CD1c-positive myeloid dendritic cell (primary cell): ENCODE results near the gene LRRC8B.
"Not testable (repeated sequence)": the region's sequence is repeated elsewhere in the genome, so short reads cannot be mapped to it uniquely, and the experiment has no call there.

Experiments used
- DNase-seq: peaks from one replicate; pipeline ENCODE4 v3.0.0-alpha.2; 2016; ENCODE audit errors: extremely low spot score

Gene LRRC8B

DNA sequence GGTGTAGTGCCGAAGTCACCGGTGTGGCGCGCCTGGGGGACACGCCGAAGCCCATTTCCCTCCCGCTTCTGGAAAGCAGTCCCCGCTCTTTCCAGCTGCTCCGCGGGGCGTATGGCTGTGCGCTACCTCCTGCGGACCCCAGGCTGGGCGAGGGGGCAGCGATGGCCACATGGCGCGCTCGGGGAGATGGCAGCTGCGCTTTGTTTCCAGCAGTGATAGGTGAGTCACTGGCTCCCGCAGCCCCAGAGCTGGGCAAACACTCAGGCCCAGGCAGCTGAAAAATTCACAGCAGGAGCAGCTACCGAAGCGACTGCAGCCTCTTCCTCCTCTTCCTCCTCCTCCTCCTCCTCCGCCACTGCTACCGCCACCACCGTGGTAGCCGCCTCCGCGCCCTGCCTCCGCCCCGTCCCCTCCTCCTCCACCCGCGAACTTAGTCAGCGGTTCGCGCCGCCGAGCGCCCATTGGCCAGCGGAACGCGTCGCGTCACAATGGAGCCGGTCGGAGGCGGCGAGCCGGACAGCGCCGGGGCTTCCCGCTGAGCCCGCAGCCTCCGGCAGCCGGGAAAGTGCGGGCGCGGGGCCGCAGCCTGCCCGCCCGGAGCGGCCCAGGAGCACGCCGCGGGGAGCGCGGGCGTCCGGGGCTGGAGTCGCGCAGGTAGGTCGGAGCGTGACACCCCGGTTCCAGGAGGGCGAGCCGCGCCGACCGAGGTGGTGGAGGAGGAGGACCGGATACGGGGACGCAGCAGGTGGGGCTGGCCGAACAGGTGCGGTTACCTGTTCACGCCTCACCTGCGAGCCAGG, at the start of gene LRRC8B:
Gene LRRC8B (plus strand): TSS at position 461 of the 800 bp plus-strand sequence. CDS start 57,822 bp downstream, outside the sequence.
- DNase-seq = peak; percentile 91

DNA sequence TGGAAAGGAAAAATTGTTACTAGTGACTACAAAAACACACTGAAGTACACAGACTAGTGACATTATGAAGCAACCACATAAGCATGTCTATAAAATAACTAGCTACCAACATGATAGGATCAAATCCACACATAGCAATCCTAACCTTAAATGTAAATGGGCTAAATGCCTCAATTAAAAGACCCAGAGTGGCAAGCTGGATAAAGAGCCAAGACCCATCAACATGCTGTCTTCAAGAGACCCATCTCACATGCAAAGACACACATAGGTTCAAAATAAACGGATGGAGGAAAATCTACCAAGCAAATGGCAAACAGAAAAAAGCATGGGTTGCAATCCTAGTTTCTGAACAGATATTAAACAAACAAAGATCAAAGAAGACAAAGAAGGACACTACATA, 49.4 kb upstream of the LRRC8B start:
- DNase-seq = no peak

DNA sequence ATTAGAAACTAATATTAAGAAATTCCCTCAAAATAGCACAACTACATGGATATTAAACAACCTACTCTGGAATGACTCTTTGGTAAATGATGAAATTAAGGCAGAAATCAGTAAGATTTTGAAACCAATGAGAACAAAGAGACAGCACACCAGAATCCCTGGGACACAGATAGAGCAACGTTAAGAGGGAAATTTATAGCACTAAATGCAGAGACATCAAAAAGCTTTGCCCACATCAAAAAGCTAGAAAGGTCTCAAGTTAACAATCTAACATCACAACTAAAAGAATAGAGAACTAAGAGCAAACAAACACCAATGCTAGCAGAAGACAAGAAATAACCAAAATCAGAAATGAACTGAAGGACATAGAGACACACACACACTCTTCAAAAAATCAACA, 48.6 kb upstream of the LRRC8B start:
- no peak for DNase-seq

DNA sequence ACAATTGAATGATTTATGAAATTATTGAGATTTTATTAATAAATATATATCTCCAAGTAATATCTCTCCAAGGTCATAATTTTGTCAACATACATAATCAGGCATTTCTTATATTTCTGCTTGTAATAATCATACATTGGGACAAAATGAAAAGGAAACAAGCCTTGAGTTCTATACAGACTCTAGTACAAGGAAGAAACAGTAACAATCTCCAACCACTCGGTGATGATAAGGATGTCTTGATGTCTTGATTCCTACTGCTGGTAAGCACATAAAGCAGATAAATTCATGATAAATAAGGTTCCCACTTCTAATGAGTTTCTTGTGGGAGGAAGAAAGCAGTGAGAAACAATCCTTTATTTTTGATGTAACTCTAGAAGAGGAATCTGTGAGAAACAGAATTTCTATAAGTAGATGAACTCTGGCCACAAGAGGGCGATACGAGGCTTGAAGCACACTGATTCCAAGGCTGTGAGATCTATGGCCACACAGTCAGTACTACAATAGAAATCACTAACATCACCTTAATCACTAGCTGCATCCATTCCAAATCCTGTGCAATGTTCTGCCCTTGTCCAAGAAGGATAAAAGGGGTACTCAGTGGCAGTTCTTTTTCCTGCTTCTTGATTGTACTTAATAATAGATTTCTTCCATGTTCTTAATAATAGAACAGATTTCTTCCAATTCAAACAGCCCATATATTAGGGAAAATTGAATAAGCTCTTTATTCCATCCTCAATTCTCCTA, 41.4 kb upstream of the LRRC8B start:
- peak; percentile 80 for DNase-seq

DNA sequence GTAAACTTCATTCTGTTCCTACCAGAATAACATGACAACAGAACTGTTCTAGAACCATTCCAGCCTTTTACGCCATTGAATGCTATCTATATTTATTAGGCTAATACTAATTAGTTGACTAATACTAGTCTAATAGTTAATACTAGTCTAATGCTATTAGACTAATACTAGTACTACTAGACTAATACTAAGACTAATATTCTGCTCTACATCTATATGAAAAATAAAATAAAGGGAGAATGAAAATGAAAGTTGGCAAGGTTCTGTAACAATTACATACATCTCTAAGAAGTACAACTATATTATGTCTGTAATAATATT, 40.9 kb upstream of the LRRC8B start:
- DNase-seq = no peak

DNA sequence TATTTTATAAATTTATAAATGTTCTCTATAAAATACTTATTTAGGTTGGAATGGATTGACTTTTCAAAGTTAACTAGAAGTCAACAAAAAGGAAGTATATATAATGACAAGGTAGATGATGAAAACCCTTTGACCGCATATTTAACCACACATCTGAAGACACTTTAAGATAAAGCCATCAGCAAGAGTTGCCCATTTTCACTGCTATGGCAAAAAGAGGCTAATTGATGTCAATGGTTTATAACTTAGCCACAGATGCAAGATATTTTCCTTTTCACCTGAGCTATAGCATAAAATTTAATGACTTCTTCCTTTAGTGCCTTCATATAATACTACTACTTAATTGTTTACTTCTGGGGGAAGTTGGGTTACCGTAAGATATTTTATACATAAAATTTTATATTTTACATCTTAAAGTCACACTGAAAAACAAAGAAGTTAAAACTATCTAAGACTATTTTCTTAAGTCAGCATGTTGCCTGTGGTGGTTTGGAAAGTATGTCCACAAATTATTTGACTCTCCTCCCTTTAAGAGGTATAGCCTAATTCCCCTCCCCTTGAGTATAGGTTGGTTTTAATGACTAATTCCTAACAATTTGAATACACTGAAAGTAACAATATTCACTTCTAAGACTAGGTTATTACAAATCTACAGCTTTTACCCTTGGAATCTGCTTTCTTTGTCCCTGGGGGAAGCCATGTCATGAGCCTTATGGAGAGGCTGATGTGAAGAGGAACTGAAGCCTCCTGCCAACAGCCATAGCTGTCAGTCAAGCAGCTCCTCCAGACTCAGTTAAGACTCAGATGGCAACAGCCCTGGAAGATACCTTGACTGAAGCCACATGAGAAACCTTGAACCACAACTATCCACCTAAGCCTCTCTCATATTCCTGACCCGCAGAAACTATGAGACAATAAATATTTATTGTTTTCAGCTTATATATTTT, 40.3 kb upstream of the LRRC8B start:
- peak; percentile 22 for DNase-seq

DNA sequence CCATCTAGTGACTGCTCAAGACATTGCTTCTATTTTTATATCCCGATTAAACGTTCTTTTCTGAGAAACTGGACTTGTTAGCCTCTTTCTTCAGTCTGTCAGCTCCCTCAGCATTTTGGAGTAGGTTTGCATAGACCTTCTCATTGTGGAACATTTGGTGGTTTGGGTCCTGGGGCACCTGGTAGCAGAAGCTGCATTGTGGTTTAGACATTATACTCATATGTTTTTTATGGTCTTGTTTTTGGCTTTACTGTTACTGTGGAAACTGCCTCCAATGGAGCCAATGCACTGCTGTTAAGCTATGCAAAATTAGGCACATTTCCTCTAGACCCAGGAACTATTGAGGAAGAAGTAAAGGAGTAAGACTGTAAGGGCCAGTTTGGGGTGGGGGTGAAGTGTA, 36.7 kb upstream of the LRRC8B start:
- DNase-seq = no peak

DNA sequence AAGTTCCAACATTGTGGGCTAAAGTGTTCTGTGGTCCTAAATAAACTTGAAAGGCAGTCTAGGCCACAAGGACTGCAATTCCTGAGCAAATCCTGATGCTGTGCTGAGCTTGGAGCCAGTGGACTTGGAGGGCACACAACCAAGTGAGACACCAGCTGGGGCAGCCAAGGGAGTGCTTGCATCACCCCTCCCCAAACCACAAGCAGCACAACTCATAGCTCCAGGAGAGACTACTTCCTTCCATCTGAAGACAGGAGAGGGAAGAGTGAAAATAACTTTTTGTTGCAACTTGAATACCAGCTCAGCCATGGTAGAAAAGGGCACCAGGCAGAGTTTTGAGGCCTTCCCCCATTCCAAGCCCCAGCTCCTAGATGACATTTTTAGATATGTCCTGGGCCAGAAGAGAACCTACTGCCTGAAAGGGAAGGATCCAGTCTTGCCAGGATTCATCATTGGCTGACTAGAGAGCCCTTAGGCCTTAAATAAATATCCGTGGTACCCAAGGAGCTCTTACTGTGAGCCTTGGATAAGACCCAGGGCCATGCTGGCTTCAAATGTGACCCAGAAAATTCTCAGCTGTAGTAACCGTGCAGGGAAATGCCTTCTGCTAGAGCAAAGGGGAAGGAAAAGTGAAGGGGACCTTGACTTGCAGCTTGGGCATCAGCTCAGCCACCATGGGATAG, 35.4 kb upstream of the LRRC8B start:
- DNase-seq = peak; percentile 28

DNA sequence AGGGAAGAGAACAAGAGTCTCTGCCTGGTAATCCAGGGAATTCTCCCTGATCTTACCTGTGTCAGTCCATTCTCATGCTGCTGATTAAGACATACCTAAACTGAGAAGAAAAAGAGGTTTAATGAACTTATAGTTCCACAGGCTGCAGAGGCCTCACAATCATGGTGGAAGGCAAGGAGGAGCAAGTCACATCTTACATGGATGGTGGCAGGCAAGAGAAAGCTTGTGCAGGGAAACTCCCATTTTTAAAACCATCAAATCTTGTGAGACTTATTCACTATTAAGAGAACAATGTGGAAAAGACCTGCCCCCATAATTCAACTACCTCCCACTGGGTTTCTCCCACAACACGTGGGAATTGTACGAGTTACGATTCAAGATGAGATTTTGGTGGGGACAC, 34.2 kb upstream of the LRRC8B start:
- DNase-seq = no peak

DNA sequence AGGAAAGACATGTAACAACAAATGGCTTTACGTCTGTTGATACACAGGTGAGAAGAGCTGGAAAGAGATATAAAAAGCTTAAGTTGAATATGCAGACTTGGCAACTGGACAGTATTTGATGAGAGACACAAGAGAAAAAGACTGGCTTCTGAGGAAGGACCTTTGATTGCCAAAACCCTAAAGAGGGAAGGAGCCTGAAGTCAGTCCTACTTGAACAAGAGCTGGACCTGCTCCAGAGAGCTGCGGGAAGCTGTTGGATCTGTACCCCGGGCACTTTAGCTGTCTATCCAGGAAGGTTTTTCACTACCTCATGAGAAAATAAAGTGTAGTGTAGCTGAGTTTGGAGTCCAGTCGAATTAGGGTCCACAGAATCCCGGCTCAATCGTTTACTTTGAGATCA, 25.3 kb upstream of the LRRC8B start:
- DNase-seq = no peak

DNA sequence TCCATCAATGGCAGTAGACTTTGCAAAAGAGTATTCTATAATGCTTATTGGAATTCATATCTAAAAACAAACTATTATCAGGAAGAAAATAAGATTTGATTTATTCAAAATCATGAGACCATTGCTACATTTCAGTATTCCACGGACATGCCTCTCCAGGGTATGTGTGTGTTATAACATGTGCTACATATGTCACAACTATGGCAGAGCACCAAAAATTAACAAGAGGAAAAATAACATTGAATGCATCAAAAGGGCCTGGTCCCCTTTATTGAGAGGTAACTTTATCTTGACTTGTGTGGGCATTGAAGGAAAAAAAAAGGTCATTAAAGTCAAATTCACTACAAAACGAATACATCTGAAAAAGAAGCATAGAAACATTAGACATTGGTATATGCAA, 22.6 kb upstream of the LRRC8B start:
- no peak for DNase-seq

DNA sequence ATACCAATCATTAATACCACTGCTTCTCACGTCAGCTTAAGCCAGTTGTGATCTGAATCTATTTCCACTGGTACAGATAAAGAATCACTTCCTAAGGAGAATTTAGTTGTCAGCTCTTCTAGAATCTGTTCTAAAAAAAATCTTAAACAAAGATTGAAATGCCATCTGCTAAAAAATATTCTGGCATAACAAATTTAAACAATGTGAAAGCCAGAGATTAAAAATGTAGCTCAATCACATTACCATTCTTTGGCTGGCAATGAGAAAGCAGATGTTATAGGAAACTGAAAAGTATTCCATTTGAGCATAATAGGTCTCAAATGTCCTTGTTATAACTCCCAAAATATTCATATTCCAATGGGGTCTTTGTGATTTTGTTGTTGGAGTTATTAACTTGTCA, 21.7 kb upstream of the LRRC8B start:
- DNase-seq = no peak

DNA sequence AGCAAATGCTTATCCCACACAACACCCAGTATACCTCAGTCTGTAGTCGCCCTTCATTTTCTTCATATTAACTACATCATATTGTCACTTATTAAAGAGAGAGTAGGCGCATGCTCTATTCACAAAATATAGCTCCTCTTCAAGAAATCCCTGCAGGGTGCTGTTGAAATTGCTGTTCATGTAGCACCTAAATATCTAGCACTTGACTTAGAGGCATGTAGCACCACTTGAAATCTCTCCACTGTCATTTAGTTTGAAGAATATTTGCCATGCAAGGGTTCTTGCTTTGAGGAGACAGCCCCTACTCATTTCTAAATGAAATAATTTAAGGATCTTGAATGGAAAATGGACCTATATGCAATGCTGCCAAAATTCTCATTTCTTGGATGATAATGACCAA, 20.9 kb upstream of the LRRC8B start:
- DNase-seq = no peak

DNA sequence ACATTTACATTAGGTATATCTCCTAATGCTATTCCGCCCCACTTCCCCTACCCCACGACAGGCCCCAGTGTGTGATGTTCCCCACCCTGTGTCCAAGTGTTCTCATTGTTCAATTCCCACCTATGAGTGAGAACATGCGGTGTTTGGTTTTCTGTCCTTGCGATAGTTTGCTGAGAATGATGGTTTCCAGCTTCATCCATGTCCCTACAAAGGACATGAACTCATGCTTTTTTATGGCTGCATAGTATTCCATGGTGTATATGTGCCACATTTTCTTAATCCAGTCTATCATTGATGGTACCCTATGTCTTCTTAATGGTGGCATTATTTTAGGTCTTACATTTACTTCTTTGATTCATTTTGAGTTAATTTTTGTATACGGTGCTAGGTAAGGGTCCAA, 14.6 kb upstream of the LRRC8B start:
- not testable (repeated sequence) for DNase-seq

DNA sequence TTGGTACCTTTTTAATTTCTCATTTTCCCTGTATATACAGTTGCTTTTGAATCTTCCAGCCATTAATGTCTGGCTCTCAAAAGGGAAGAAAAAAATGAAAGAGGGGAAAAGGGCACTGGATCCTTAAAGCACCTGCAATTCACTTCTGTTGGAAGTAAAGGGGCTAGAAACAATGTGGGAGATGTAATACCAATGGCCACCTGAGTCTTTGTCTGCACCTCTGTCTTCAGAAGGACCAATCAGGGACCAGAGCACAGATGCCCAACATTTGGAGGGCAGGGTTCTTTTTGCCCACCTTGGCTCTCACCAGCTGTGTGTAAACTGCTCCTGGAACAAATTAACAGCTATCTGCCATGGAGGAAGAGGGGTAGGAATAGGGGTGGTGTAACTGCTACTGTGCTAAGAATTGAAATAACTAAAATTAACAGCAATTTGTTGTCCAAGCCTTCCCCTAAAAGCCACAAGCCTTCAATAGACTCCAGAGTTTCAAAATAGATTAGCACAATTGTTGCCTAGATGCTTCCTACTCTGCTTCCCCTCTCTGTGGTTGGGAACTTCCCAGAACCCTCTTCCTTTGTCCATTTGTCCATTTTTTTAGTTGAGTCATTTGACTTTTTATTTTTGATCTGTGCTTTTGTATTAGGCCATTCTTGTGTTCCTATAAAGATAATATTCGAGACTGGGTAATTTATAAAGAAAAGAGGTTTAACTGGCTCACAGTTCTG, 11.5 kb upstream of the LRRC8B start:
- peak; percentile 36 for DNase-seq

DNA sequence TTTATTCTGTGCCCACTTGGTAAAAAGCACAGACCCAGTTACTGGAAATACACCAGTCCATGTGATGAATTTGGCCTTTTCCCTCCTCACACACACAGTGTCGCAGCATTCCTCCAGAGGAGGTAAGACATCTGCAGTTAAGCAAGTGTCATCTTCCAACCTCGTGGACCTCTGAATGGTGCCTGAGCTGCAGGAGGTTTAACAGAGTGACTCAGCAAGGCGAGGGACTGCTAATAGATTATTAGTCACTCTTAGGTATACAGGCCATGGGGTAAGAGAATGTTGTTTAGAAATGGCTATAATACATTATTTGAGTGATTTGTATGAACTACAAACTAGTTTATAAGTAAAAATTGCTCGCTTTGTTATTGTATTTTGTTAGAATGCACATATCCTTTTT, 8.6 kb upstream of the LRRC8B start:
- DNase-seq = no peak

DNA sequence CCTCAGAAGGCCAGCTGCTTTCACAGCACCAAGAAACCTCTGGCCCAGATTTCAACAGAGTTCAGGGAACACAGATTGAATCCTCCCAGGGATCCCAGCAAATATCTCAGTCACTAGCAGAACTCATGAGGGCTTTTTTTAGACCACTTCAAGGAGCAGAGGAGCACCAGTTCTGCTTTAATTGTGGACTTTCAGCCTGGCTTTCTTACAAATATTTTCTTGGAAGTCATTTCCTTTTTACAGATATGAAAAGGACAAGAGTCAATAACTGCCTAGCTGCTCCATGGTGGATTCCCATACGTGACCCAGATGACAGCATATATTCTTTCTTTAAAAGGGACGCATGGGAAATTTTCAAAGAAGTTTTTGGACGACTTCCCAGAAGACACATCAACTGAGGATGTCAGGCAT, 6.4 kb upstream of the LRRC8B start:
- peak; percentile 65 for DNase-seq

DNA sequence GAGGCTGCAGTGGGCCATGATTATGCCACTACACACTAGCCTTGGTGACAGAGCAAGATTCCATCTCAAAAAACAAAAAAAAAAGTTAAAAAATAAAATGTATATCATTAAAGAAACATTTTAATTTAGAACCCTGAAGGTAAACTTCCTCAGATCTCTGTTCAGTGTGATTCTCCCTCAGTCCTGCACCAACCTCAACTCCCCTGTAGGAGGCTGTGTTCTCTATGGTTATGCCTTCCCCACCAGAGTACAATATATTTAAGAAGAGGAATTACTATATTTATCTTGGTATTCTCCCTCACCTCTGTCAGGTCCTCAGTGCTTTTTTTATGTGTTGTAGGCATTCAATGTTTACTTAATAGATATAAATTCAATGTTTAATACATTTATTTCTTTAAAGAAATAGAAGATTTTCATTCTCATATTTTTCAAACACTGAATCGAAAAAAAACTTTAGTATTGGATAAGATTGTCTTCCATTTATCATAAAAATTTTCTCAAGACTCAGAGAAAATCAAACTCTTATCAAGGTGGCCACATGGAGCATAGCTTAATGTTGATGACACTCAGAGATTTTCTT, 4.8 kb upstream of the LRRC8B start:
- peak; percentile 70 for DNase-seq

DNA sequence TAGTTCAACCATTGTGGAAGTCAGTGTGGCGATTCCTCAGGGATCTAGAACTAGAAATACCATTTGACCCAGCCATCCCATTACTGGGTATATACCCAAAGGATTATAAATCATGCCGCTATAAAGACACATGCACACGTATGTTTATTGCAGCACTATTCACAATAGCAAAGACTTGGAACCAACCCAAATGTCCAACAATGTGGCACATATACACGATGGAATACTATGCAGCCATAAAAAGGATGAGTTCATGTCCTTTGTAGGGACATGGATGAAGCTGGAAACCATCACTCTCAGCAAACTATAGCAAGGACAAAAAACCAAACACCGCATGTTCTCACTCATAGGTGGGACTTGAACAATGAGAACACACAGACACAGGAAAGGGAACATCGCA, 2.7 kb upstream of the LRRC8B start:
- DNase-seq = not testable (repeated sequence)

DNA sequence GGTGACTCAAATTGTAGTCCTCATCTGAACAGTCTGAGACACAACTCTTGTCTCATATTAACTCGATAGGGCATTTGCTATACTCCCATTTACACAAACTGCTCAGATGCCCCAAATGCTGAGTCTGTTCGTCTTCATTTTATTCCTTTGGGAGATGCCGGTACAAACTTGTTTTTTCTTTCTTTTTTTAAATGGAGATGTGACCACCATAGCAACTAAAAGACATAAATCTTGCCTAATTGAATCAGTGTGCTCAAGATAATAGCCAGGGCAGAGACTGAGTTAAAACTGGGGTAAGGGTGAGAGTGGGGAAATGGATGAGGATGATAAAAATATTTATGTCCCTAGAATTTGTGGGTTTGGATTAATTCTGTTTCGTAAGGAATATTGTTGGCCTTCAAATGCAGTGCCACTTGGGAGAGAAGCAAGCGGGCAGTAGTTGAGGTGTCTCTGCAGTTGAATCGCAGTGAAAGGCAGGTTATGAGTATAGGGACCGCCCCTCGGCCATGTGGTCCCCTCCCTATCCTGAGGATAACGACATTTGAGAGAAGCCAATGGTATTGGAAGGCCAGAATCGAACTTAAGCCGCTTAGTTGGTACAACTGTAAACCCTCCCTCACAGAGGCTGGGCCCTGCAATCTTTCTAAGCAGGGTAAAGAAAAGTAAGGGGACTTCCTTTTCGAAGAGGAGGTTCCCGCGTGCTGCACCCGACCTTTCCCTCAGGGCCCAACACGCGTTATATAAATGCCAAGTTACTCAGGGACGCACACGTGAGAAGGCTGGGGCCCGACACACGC, 859 bp upstream of the LRRC8B start:
- DNase-seq = peak; percentile 66
